Measurements from ENCODE around the gene FSTL5.

DNA sequence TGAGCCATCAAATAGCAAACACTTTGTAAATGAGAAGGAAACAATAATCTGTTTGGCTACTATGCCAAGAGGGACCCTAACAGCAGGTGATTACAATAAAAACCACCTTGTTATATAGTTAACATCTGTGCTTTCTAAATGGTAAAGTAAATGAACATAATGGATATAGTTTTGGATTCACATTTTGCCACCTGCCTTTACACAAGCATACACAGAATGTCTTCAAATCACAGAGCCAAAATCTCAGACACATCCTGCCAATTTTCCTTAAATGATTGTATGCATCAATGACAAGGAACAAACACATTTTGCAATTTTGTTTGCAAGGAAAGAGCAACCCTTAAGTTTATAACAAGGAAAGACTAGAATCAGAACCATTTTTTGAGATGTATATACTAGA, 334.2 kb downstream of the FSTL5 start:
- TF ChIP-seq GABPA (IDR thresholded peaks at IDR 0.05; ENCODE audit: borderline replicate concordance, insufficient read depth, low read length) (no peak), ZNF274 (IDR thresholded peaks at IDR 0.05; ENCODE audit: borderline replicate concordance, extremely low read depth, low read length) (no peak)

Measured in H1 (cell line).